MM.1S (cell line): ENCODE results near the gene GJC1.

Experiments used
- DNase-seq: peaks from one replicate; pipeline ENCODE4 v3.0.0-alpha.2; 2015
- H2AFZ ChIP-seq: fragments of 300-600 bp; sonication (generic); 2 replicates; pipeline ENCODE4 v1.6.0; 2016; ENCODE audit warnings: antibody characterized with exemption, low read length
- H3F3A ChIP-seq: fragments of 300-600 bp; sonication (generic); 2 replicates; pipeline ENCODE4 v1.6.1; 2016; ENCODE audit warnings: mild to moderate bottlenecking, antibody characterized with exemption, low read length, moderate library complexity, mixed read lengths; ENCODE audit not compliant: insufficient read depth
- H3K27ac ChIP-seq: fragments of 300-600 bp; sonication (generic); 2 replicates; pipeline ENCODE4 v1.5.1; 2016; ENCODE audit warnings: mild to moderate bottlenecking, low read length
- H3K27me3 ChIP-seq: fragments of 300-600 bp; sonication (generic); replicated peaks from 2 replicates; pipeline ENCODE4 v1.6.0; 2016; ENCODE audit warnings: low read length; ENCODE audit not compliant: insufficient read depth
- H3K36me3 ChIP-seq: fragments of 300-600 bp; sonication (generic); replicated peaks from 2 replicates; pipeline ENCODE4 v1.6.1; 2016; ENCODE audit warnings: mild to moderate bottlenecking, low read length, mixed read lengths; ENCODE audit not compliant: insufficient read depth
- H3K4me1 ChIP-seq: fragments of 300-600 bp; sonication (generic); 2 replicates; pipeline ENCODE4 v1.6.1; 2016; ENCODE audit warnings: low read length, mixed read lengths
- H3K4me2 ChIP-seq: fragments of 300-600 bp; sonication (generic); 2 replicates; pipeline ENCODE4 v1.6.0; 2016; ENCODE audit warnings: low read depth, low read length
- H3K4me3 ChIP-seq: fragments of 300-600 bp; sonication (generic); 2 replicates; pipeline ENCODE4 v1.5.1; 2016; ENCODE audit warnings: low read length, mixed read lengths
- H3K79me2 ChIP-seq: fragments of 300-600 bp; sonication (generic); 2 replicates; pipeline ENCODE4 v1.6.1; 2016; ENCODE audit warnings: mixed run types, low read length, mixed read lengths
- H3K9ac ChIP-seq: fragments of 300-600 bp; sonication (generic); 2 replicates; pipeline ENCODE4 v1.6.1; 2016; ENCODE audit warnings: low read length, mixed read lengths
- H3K9me2 ChIP-seq: fragments of 300-600 bp; sonication (generic); replicated peaks from 2 replicates; pipeline ENCODE4 v1.6.1; 2016; ENCODE audit warnings: mild to moderate bottlenecking, low read length, mixed read lengths; ENCODE audit not compliant: insufficient read depth
- H3K9me3 ChIP-seq: fragments of 300-600 bp; sonication (generic); replicated peaks from 2 replicates; pipeline ENCODE4 v1.6.1; 2016; ENCODE audit warnings: mild to moderate bottlenecking, low read length, mixed read lengths; ENCODE audit not compliant: insufficient read depth
- H4K20me1 ChIP-seq: fragments of 300-600 bp; sonication (generic); 2 replicates; pipeline ENCODE4 v1.6.1; 2016; ENCODE audit warnings: mild to moderate bottlenecking, low read length, moderate library complexity, mixed read lengths; ENCODE audit not compliant: insufficient read depth
- CTCF ChIP-seq: fragments of 300-600 bp; sonication (generic); IDR thresholded peaks from 2 replicates; pipeline ENCODE4 v1.5.1; 2016; ENCODE audit warnings: antibody characterized with exemption, low read length, mixed read lengths
- EZH2 ChIP-seq: fragments of 300-600 bp; sonication (generic); optimal IDR thresholded peaks from 2 replicates; pipeline ENCODE3; 2017; ENCODE audit warnings: low read depth, mild to moderate bottlenecking, antibody characterized with exemption, low read length, mixed read lengths
- EZH2phosphoT487 ChIP-seq: fragments of 300-600 bp; sonication (generic); IDR thresholded peaks from 2 replicates; pipeline ENCODE4 v1.6.1; 2018; ENCODE audit warnings: antibody characterized with exemption, low read length

GJC1 gene

GRCh38 chr17:44877121-44877520, 47.0 kb upstream of the GJC1 start:
- no peak for TF ChIP-seq EZH2phosphoT487
- TF ChIP-seq EZH2: no peak
- TF ChIP-seq CTCF: no peak
- H3K9me3 ChIP-seq: no peaks in the 10 kb centered on the region
- no peak overlapping the region for H3K27ac ChIP-seq
- no peak overlapping the region for H3K4me3 ChIP-seq
- 0 out of 2 replicates have a peak, but pooled peaks cover 2% of the 10 kb centered on the region for H3K79me2 ChIP-seq
- no peaks in the 10 kb centered on the region for H4K20me1 ChIP-seq
- no peak overlapping the region for H3K9ac ChIP-seq
- no peak overlapping the region for H2AFZ ChIP-seq
- H3F3A ChIP-seq: no peaks in the 10 kb centered on the region
- no peaks in the 10 kb centered on the region for H3K27me3 ChIP-seq
- no peaks in the 10 kb centered on the region for H3K4me1 ChIP-seq
- no peaks in the 10 kb centered on the region for H3K9me2 ChIP-seq
- H3K4me2 ChIP-seq: no peak overlapping the region
- DNase-seq: no peak
- peaks cover 2% of the 10 kb centered on the region; the same call in 1 of the 2 replicates for H3K36me3 ChIP-seq

DNA sequence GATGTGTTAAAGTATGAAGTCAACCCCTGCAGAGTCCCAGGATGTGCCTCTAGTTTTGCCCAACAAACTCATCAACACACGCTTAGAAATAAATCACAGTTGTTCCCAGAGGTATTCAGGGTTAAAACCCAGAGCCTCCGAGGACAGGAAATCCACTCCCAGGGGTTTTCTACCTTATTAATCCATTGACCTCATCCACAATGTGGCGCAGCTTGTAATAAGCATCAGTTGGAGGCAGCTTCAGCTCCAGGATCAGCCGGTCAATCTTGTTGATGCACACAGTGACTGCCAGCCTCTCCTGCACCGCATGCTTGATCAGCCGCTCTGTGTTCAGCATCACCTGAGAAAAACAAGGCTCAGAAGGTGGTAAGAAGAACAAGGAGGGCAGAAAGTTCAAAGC, 45.7 kb upstream of the GJC1 start:
- 0 out of 2 replicates have a peak, but pooled peaks cover 2% of the 10 kb centered on the region for H3K79me2 ChIP-seq
- TF ChIP-seq EZH2phosphoT487 (no peak), EZH2 (no peak), CTCF (no peak)
- no peak overlapping the region for H3K4me3 ChIP-seq
- H3K9ac ChIP-seq: no peak overlapping the region
- H3K27ac ChIP-seq: no peak overlapping the region
- no peaks in the 10 kb centered on the region for H3K4me1 ChIP-seq
- no peak overlapping the region for H2AFZ ChIP-seq
- no peak overlapping the region for H3K4me2 ChIP-seq
- no peaks in the 10 kb centered on the region for H3K9me3 ChIP-seq
- H3K27me3 ChIP-seq: no peaks in the 10 kb centered on the region
- peaks cover 2% of the 10 kb centered on the region; the same call in 1 of the 2 replicates for H3K36me3 ChIP-seq
- no peaks in the 10 kb centered on the region for H4K20me1 ChIP-seq
- H3K9me2 ChIP-seq: no peaks in the 10 kb centered on the region
- no peak for DNase-seq
- no peaks in the 10 kb centered on the region for H3F3A ChIP-seq

DNA sequence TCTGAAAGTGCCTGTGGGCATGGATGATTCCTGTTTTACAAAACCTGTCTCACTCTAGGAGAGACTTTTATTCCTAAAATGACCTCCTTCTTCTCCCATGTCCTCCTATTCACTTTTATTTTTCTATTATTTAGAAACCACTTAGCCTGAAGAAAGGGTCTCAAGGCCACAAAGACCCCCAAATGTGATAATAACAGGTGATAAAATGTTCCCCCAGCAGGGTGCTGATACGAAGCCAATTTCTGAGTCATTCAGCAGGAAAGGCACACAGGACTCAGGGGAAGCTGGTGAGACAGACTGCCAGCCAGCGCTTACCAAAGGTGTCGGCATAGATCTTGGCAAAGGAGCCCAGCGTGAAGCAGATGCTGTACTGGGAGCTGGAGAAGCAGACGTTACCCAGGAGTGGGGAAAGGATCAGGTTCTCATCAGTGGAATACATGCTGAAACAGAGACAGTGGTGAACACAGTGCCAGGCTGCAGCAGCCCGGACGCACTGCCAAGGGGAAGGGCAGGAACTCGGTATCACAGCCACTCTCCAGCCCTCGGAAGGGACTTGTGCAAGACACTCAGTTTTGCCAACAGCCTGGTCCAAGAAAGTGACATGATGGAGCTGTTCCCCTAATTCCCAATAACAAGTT, 42.2 kb upstream of the GJC1 start:
- no peak overlapping the region for H2AFZ ChIP-seq
- no peaks in the 10 kb centered on the region for H3K79me2 ChIP-seq
- H3K27ac ChIP-seq: no peak overlapping the region
- peaks cover 2% of the 10 kb centered on the region; the same call in 1 of the 2 replicates for H3K36me3 ChIP-seq
- no peaks in the 10 kb centered on the region for H3K4me1 ChIP-seq
- no peaks in the 10 kb centered on the region for H3K9me3 ChIP-seq
- no peak overlapping the region for H3K4me3 ChIP-seq
- no peaks in the 10 kb centered on the region for H3K27me3 ChIP-seq
- TF ChIP-seq EZH2phosphoT487: no peak
- no peak for TF ChIP-seq EZH2
- no peak for TF ChIP-seq CTCF
- no peak overlapping the region for H3K9ac ChIP-seq
- H3K4me2 ChIP-seq: no peak overlapping the region
- no peaks in the 10 kb centered on the region for H4K20me1 ChIP-seq
- no peak for DNase-seq
- H3K9me2 ChIP-seq: no peaks in the 10 kb centered on the region
- H3F3A ChIP-seq: no peaks in the 10 kb centered on the region
